IPS DF 4.7 (cell line): ENCODE data around the gene GPR153.

Source experiments
- DNase-seq: peaks from one replicate; pipeline ENCODE4 v3.0.0-alpha.2; 2013; ENCODE audit warnings: low spot score; ENCODE audit errors: extremely low read depth

GPR153 gene

DNA sequence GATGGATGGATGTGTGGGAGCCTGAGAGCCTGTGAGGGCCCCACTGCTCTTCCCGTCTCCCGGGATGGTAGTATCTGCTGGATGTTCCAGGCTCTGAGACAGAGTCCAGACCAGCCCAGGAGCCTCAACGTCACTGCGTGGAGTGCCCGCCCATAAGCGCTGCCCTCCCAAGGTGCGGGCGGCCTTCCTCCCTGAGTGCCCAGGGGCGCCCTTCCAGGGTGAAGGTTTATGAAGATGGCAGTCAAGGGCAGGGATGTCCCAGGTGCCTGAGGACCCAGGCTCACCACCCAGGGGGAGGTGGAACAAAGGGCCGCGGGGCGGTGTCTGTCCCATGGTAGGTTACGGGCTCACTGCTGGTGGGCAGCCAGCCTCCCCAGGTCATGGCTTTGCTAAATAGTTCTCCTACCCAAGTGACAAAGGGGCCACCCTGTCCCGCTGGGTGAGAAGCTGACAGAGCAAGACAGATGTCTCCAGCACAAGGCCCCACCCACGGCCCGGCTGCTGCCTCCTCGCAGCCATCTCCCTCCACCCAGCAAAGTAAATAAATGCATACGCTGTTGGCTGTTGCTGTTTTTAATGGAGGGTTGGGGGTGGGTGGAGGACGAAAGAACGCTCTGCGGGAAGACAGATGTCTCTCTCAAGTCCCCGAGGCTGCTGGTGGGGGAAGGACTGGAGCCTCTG lies 9.0 kb upstream of the GPR153 start:
- no peak for DNase-seq

GRCh38 chr1:6269296-6269695 lies 8.4 kb upstream of the GPR153 start:
- DNase-seq, result no peak

DNA sequence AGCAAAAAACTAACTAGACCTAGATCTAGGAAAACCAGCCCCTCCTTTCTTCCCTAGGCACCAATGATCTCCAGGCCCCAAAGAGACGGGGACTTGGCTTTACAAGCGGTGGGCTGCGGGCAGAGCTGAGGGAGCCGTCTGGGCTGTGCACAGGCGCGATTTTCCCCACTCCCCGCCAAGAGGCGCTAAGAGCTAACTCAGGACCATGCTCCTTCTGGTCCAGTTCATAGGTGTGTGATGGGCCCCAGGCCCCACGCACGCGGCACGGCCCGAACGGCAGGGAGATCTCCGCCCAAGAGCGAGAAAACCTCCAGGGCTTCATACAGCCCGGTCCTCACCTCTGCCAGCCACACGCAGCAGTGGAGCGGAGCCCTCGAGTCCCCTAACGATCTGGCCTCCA lies 7.5 kb upstream of the GPR153 start:
- no peak for DNase-seq

DNA sequence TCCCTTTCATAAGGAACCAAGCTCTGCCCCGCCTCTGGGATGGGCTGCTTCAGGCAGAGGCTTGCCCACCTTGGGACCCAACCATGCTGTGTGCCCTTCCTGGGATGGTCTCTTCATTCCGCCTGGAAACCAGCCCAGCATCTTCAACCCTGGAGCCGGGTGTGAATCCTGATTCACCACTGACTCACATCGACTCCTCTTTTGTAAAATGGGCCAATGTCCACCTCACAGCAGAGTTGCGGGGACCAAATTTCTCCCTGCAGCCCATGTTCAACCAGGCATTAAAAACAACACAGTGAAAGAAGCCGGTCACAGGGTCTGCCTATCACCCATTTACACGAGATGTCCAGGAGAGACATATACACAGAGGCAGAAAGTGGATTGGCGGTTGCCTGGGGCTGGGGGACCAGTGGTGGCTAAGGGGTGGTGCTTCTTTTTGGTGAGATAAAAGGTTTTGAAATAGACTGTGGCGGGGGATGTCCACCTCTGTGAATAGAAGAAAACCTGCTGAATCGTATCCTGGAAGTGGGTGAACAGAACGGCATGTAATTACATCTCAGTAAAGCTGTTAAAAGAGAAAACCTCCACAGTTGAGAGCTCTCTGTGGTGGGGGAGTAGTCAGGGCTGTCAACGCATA lies 6.9 kb upstream of the GPR153 start:
- DNase-seq, result no peak

- no peak for DNase-seq
Observed at GRCh38 chr1:6266641-6267040, 5.7 kb upstream of the GPR153 start.

DNA sequence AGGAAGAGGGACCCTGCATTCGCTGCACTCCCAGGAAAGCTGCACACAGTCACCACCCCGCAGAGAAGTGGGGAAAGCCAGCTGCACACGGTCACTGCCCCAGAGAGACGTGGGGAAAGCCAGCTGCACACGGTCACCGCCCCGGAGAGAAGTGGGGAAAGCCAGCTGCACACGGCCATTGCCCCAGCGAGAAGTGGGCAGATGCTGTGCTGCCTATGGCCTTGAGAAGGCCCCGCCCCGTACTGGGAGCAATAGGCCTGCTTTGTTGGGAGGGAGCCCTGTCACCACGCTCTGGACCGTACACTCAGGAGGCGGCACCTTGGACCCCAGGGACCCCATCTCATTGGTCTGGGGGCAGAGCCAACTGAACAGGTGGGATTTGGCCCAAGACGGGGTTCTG lies 4.3 kb upstream of the GPR153 start:
- DNase-seq, result no peak

GRCh38 chr1:6263716-6264115 lies 2.8 kb upstream of the GPR153 start:
- DNase-seq, result no peak

DNA sequence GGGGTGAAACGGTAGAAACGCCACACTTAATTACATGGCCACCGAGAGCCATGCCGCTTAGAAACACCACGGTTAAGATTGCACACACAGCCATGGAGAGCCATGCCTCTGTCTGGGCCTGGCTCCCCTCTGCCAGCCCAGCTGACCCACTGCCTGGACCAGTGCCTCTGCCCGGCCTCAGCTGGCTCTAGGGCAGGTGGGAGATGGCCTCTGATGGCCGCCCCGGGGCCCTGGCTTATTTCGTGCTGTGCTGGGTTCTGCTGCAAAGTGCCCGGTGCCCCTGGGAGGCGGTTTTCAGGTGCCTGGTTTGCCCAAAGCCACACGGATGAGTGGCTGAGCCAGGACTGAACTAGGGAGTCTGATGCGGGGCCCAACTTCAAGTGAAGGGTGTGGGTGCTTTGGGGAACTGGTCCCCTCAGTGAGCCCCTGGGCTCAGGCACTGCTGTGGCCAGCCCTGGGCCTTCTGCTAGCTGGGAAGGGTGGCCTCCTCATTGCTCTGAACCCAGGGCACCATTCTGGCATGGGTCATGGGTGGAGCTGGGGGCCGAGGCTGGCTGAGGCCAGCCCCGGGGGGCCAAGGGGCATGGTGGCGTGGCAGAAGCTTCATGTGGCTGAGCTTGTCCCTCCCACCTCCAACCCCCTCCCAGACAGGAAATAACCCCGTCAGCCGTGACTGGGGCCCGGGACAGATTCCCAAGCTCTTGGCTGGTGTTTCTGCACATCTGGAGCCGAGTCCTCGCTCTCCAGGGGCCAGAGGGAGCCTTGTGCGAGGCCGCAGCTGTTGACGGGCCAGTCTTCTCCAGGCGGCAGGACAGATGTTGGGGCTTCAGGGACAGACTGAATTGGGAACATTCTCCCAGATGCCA lies 1.9 kb upstream of the GPR153 start:
- DNase-seq, result no peak

DNA sequence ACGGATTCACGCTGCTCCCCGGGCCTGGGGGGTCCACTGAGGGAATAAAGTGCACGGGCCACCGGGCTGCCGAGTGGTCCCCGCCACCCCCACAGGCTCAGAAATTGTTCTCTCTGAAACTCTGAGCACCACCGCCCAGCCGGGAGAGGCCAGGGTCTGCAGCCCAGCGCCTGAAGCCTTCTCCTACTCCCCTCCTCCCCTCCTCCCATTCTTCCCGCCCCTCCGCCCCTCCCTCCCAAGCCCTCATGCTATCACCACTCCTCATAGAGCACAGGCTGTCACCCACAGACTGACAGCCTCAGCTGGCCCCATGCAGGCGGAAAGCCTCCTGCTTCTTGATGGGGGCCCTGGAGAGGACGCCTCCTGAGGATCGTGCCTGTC lies 707 bp upstream of the GPR153 start:
- no peak for DNase-seq

DNA sequence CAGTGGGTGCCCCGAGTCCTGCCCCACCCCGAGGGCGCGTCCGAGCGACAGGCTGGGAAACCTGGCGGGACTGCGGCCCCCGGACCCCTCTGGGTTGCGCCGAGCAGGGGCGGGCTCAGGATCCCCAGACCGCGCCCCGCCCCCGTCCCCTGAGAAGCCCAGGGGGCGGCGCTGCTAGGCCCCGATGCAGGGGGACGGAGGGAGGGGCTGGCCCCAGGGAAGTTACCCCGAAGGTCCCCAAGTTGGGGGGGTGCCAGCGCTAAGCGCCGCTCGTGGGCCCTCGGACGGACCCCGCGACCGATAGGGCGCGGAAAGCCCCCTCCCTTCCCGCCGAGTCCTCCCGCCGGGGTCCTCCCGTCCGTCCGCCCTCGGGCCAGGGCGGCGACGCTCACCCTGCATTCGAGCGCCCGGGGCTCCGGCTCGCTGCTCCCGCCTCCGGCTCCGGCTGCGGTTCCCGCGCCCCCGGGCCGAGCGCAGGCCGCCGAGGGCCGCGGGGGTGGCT lies 414 bp downstream of the GPR153 start:
- DNase-seq, result no peak

DNA sequence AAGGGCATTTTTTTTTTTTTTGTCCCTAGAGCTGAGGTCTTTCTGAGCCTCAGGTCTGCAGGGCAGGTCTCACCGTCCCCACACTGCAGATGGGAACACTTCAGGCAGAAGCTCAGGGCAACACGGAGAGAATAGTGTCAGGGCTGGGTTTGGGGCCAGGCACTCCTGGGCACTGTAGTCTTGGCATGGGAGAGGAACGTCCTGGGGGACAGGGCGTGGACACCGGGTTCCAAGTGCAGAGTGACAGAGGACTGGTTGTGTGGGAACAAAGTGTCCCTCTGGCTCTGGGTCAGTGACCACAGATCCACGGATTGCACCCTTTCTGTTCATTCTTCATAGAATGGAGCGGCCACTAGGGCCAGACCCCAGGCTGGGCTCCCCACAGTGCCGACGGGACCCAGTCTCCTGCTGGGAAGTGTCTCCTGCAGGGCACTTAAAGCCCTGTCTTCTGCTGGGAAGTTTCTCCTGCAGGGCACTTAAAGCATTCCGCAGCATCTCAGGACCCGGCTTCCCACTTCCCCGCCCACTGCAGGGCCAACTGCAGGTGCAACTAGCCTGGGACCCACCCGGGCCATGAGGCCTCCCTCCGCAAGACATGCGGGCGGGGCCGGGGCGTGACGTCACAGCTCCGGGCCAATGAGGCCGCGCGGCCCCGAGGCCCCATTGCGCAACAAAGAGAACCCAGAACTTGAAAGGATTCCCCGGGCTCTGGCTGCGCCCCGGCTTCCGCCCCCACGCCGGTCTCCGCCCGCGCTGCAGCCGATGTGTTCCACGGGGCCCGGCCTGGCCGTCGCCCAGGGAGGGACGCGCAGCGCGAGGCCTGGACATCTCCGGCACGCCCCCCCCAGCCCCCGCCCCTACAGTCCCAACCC lies 1.2 kb downstream of the GPR153 start:
- no peak for DNase-seq

- no peak for DNase-seq
Observed at GRCh38 chr1:6258675-6259074, 2.2 kb downstream of the GPR153 start.

DNA sequence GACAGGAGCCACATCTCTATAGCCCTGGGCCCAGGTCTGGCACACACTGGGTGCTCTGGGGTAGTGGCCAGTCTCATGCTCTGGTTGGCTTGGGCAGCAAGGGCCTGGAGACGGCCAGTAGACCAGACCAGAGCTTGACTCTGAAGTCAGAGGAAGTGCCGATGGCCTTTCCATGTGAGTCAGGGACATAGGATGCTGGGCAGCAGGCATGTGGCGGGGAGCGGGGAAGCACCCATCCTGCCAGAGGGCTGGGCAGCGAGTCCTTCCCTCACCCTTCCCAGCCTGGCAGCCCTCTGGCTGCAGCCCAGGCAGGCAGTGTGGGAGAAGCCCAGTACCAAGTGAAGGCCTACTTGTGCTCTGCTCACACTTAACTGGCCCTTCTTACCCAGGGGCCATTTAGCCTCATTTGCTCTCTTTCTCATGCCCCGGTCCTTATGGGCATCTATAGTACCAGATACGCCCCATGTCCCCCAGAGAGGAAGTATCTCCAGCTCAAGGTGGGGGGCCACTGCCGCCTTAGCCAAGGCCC lies 3.3 kb downstream of the GPR153 start:
- no peak for DNase-seq

GRCh38 chr1:6256645-6257044 lies 4.3 kb downstream of the GPR153 start:
- DNase-seq, result no peak

- no peak for DNase-seq
Observed at GRCh38 chr1:6254691-6255090, 6.2 kb downstream of the GPR153 start.

DNA sequence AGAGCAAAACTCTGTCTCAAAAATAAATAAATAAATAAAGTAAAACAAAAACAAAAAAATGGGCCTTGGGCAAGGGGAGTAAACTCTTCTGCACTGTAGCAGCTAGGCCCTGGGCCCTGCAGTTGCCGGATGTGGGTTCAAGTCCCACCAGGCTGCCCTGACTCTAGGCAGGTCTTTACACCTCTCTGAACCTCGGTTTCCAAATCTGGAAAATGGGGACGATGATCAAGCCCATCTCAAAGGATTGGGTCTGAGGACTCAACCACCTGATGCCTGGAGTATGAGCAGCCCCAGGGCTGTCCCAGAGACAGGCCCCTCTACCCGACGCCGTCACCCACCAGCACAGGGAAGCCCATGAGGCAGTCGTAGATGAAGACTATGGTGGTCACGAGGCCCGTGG lies 7.5 kb downstream of the GPR153 start:
- DNase-seq, result no peak

DNA sequence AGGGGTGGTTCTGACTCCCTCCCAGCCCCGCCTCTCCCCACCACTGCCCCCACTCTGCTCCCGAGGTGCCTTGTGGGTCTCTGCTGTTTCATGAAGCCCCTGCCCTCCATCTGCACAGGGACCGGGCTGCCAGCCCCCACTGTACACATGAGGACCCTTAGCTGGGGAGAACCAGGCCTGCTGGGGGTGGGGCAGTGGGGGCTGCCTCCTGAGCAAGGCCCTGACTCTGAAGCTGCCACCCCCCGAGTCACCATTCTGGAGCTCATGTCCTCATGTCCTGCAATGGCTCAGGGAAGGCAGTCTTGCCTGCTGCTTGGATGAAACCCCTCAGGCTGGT lies 8.6 kb downstream of the GPR153 start:
- DNase-seq, result no peak

- no peak for DNase-seq
Observed at GRCh38 chr1:6251681-6252373, 9.1 kb downstream of the GPR153 start.

GRCh38 chr1:6251233-6251632 lies 9.7 kb downstream of the GPR153 start:
- no peak for DNase-seq
